Heart right ventricle (tissue), 16 donors: ENCODE results near the gene MED20. TPM values are rescaled to one million over a fixed set of nuclear protein-coding genes. Genes with fewer than 3 reads are reported as not detected.
A peak's percentile ranks its signal among the peaks of the same experiment; 100 is the strongest.

Source experiments
- ATAC-seq, 8 donors: fragments of 200-7000 bp; cut with Tn5 transposase; one replicate each; pipeline ENCODE4 v1.9.1; 2020; ENCODE audit warnings: mild to moderate bottlenecking in 8 of 8, moderate library complexity in 8 of 8, moderate number of reproducible peaks in 1 of 8
- DNase-seq, 2 donors: peaks; one replicate each; pipeline ENCODE4 v3.0.0-alpha.2; 2020
- H3K27ac ChIP-seq, 10 donors: fragments of 200-600 bp; sonication (generic) in 2 of 10; one replicate each; pipeline versions ENCODE4 v1.5.0 to v1.8.0; 2020 to 2022; ENCODE audit warnings: mild to moderate bottlenecking in 3 of 10
- H3K27me3 ChIP-seq, 7 donors: fragments of 200-600 bp; one replicate each; pipeline ENCODE4 v1.8.0; 2021 to 2022; ENCODE audit warnings: mild to moderate bottlenecking in 2 of 7
- H3K36me3 ChIP-seq, 9 donors: fragments of 200-600 bp; sonication (generic) in 1 of 9; one replicate each; pipeline versions ENCODE4 v1.5.0 to v1.8.0; 2020 to 2022; ENCODE audit warnings: mild to moderate bottlenecking in 2 of 9
- H3K4me1 ChIP-seq, 9 donors: fragments of 200-600 bp; sonication (generic) in 1 of 9; one replicate each; pipeline versions ENCODE4 v1.5.0 to v1.8.0; 2020 to 2022; ENCODE audit warnings: mild to moderate bottlenecking in 4 of 9
- H3K4me3 ChIP-seq, 10 donors: fragments of 200-600 bp; sonication (generic) in 2 of 10; one replicate each; pipeline versions ENCODE4 v1.5.0 to v1.8.0; 2020 to 2022; ENCODE audit warnings: mild to moderate bottlenecking in 7 of 10, moderate library complexity in 2 of 10
- H3K9me3 ChIP-seq, 11 donors: fragments of 200-600 bp in 10 of 11; sonication (generic) in 2 of 11; one replicate each; pipeline versions ENCODE4 v1.5.0 to v1.8.0; 2013 to 2022; ENCODE audit warnings: mild to moderate bottlenecking in 2 of 11, control low read depth in 1 of 11, moderate library complexity in 1 of 11
- WGBS, 2 donors: extraction: QIAGEN DNeasy Blood & Tissue Kit; methylation state at CpG; one replicate each; pipeline ENCODE4 v1.1.7; 2013; ENCODE audit warnings: inconsistent platforms in 1 of 2; 5-methylcytosine and 5-hydroxymethylcytosine counted together
- intact Hi-C, 10 donors: fragments of 100-400 bp; cut with DNase I; formaldehyde crosslinking; loops; one replicate each; pipeline versions ENCODE4 v1.11.1 to v1.14.2; 2022
- polyA plus RNA-seq, 2 donors: library from polyadenylated mRNA; stranded (reverse); fragments of 200-250 nt; gene quantifications; one replicate each; pipeline ENCODE4 v1.2.3, GENCODE V29; 2013
- total RNA-seq, 10 donors: library from RNA; stranded (reverse); fragmentation: NEBNext Ultra II Directional in 3 of 10; extraction: Animal tissue kit (Norgen Biotek cat#: 25700) in 3 of 10; gene quantifications; one replicate each; pipeline versions ENCODE4 v1.2.1 to v1.2.4, GENCODE V29; 2021 to 2023
- TF ChIP-seq, protein P1 (sequence below), 9 donors: fragments of 200-600 bp; sonication (generic) in 2 of 9; IDR thresholded peaks; one replicate each; pipeline versions ENCODE4 v1.5.0 to v1.8.0; 2021 to 2022; ENCODE audit warnings: antibody characterized with exemption in 9 of 9, mild to moderate bottlenecking in 5 of 9, moderate library complexity in 1 of 9
- donor health status: Arrhythmogenic right ventricular cardiomyopathy.
- donor health status: ischemic (EF 13 %, LVEDD 7.1; RV severe dilation, severe dysfunction).
- donor health status: healthy with polysubstance abuse.
- donor health status: DM: no; HTN: yes; CAD: no.
- donor health status: DM: no; HTN: no; CAD: no.
- donor health status: ischemic (EF 25% LVEDD 6.9; RV normal size, moderate dysfunction).
- donor health status: ischemic (EF 25% LVEDD 5.7; RV mildly dilated, moderate dysfunction).
- donor health status: healthy.
- donor health status: DM: yes; HTN: yes; CAD: no.
- donor health status: Ischemic cardiomyopathy.
- donor health status: ischemic (EF 35%, LVEDD 5.7; RV mildly dilated, moderate dysfunction).
- donor health status: nonischemic (EF 11% LVEDD 7.7; RV severe dilation, severe dysfunction).
- donor health status: DM: yes; HTN: yes; CAD: no.
- donor health status: PGD.
- donor health status: ischemic (EF 29% LVEDD 5.4; RV normal size, mild dysfunction).
- donor health status: nonischemic (EF 23%, LVEDD 6.1; RV moderate dilation, normal function).

Gene MED20
- total and polyA plus RNA-seq, 12 donors = 11.0 to 21.5 (median 16.2) TPM

DNA sequence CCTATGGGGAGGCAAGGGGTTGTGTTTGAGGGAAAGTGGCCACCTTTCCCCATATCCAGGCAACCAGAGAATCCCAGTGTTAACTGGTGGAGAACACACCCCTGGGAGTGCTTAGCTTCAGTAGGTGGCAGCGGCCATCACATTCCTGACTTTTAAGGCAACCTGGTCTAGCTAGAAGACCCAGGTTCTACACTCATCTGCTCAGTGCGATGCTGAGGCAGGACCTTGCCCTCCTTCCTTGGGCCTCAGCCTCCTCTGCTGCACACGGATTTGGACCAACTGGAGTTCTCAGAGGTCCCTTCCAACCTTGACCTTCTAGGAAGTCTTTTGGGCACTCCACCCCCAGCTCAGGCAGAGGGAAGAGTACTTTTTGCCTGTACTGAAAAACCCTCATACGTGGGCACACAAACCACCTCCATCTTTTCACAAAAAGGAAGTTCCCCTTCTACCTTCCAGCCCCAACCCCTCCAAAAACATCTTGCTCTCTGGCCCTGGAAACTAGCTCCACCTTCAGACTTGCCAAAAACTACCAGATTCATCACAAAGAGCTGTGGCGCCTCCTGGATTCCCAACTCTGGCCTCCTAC lies 17.7 kb upstream of the MED20 start:
- ATAC-seq (no peak), DNase-seq (no peak)
- Histone ChIP-seq H3K4me3 (peak overlapping the region in 6 of 10 donors; percentile 4 to 99 (median 96)), H3K9me3 (no peaks in the 10 kb centered on the region), H3K27me3 (no peaks in the 10 kb centered on the region), H3K27ac (peak overlapping the region; percentile 38 to 94 (median 88)), H3K4me1 (peaks cover 26 to 81% (median 58%) of the 10 kb centered on the region in 9 donors), H3K36me3 (peaks cover 0 to 48% (median 25%) of the 10 kb centered on the region in 9 donors)
- WGBS, 2 donors = 64 to 74% methylated on average over 5 of the region's 5 CpGs
- intact Hi-C loops = loop anchor here in 7 of 10 donors (5.0 kb wide), 3 partner anchors 104 to 156 kb away; partner anchors contain the start of genes TOMM6 (in 2 of the 7) and PRICKLE4 (in 1 of the 7)
- TF ChIP-seq, protein P1, sequence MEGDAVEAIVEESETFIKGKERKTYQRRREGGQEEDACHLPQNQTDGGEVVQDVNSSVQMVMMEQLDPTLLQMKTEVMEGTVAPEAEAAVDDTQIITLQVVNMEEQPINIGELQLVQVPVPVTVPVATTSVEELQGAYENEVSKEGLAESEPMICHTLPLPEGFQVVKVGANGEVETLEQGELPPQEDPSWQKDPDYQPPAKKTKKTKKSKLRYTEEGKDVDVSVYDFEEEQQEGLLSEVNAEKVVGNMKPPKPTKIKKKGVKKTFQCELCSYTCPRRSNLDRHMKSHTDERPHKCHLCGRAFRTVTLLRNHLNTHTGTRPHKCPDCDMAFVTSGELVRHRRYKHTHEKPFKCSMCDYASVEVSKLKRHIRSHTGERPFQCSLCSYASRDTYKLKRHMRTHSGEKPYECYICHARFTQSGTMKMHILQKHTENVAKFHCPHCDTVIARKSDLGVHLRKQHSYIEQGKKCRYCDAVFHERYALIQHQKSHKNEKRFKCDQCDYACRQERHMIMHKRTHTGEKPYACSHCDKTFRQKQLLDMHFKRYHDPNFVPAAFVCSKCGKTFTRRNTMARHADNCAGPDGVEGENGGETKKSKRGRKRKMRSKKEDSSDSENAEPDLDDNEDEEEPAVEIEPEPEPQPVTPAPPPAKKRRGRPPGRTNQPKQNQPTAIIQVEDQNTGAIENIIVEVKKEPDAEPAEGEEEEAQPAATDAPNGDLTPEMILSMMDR (IDR thresholded peaks at IDR 0.05) = no peak

DNA sequence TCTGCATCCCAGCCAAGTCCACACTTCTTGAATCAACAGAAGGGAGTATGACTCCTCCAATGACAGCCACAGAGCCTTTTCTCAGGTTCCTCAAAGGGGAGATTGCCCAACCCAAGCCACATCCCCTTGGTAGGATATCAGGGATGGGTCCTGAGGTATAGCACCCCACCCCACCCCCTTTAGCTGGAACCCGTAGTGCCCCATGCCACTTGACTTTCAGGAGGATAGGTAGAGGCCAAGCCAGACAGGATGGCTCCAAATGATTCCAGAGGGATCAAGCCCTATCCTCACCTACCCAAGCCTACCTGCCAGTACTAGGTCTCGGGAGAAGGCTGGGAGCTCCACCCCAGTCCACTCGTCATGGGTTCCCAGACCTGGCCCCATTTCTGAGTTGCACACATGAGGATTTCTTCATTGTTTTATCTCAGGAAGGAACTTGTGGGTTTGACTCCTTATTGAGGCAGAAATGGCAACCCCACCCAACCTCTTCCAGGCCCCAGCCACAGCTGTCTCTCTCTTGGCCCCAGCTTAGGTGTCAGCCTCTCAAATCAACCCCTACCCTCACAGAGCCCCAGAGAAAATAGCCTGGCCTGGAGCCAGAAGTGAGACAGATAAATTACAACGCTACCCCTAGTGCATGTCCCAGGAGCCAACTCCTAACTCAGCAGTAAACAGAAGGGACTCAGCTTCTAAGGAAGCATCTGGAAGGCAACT lies 17.1 kb upstream of the MED20 start:
- peak in 1 of 8 donors; percentile 5 for ATAC-seq
- WGBS, 2 donors = 41 to 42% methylated on average over 4 of the region's 4 CpGs
- Histone ChIP-seq H3K4me3 (peak overlapping the region in 2 of 10 donors; percentile 13 to 99), H3K27me3 (no peaks in the 10 kb centered on the region), H3K9me3 (no peaks in the 10 kb centered on the region), H3K36me3 (peaks cover 0 to 54% (median 30%) of the 10 kb centered on the region in 9 donors), H3K4me1 (peaks cover 26 to 74% (median 58%) of the 10 kb centered on the region in 9 donors), H3K27ac (peak overlapping the region; percentile 20 to 94 (median 88))
- intact Hi-C loops = loop anchor here in 8 of 10 donors (2.0 to 5.0 kb wide), 5 partner anchors 17 to 156 kb away; partner anchors contain the start of genes TOMM6 (in 2 of the 8), BYSL (in 1 of the 8), MED20 (in 1 of the 8) and PRICKLE4 (in 1 of the 8)
- peak; percentile 22 to 40 for DNase-seq
- TF ChIP-seq, protein P1 (IDR thresholded peaks at IDR 0.05) = no peak

DNA sequence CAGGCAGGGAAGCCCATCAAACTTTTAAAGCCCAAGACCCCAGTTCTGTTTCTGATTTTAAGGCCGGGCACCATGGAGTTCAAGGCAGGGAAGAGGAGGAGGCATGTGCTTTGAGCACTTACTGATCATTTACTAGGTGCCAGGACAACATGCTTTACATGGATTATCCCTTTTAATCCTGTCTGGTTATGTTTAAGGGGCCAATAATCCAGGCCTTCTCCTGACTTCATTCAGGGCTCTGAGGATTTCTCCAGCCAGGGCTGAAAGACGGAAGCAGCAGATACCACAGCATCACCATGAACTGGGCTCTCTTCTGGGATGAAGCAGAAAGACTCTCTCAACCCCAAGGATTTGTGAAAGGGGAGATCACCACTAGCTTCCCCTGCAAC lies 16.5 kb upstream of the MED20 start:
- Histone ChIP-seq H3K4me3 (peak overlapping the region in 1 of 10 donors; percentile 99), H3K27ac (peak overlapping the region in 8 of 10 donors; percentile 62 to 94 (median 89)), H3K4me1 (peaks cover 26 to 69% (median 56%) of the 10 kb centered on the region in 9 donors), H3K9me3 (no peaks in the 10 kb centered on the region), H3K36me3 (peaks cover 0 to 60% (median 35%) of the 10 kb centered on the region in 9 donors), H3K27me3 (no peaks in the 10 kb centered on the region)
- TF ChIP-seq, protein P1 (IDR thresholded peaks at IDR 0.05) = no peak
- 57 to 64% methylated on average over 2 of the region's 2 CpGs for WGBS, 2 donors
- ATAC-seq (no peak), DNase-seq (no peak)
- intact Hi-C loops = loop anchor here in 8 of 10 donors (2.0 to 5.0 kb wide), 5 partner anchors 17 to 155 kb away; partner anchors contain the start of genes TOMM6 (in 2 of the 8), BYSL (in 1 of the 8), MED20 (in 1 of the 8) and PRICKLE4 (in 1 of the 8)
